IPS DF 6.9 (cell line): ENCODE results near the gene PIP5K1A.

Source experiments
- DNase-seq: peaks from one replicate; pipeline ENCODE4 v3.0.0-alpha.2; 2013; ENCODE audit warnings: low read depth, low spot score
- H3K27ac ChIP-seq: one replicate; pipeline ENCODE4 v1.5.1; 2013; ENCODE audit warnings: low read length, control low read depth
- H3K27me3 ChIP-seq: 2 replicates; pipeline ENCODE4 v1.6.1; 2013; ENCODE audit warnings: mild to moderate bottlenecking, low read length; ENCODE audit not compliant: control insufficient read depth, insufficient read depth
- H3K36me3 ChIP-seq: 2 replicates; pipeline ENCODE4 v1.6.1; 2013; ENCODE audit warnings: low read length; ENCODE audit not compliant: control insufficient read depth, insufficient read depth
- H3K4me1 ChIP-seq: 2 replicates; pipeline ENCODE4 v1.6.1; 2013; ENCODE audit warnings: low read length; ENCODE audit not compliant: control insufficient read depth, insufficient read depth
- H3K4me3 ChIP-seq: 2 replicates; pipeline ENCODE4 v1.5.1; 2013; ENCODE audit warnings: mild to moderate bottlenecking, low read length
- H3K9me3 ChIP-seq: 2 replicates; pipeline ENCODE4 v1.6.1; 2013; ENCODE audit warnings: low read length, inconsistent platforms; ENCODE audit not compliant: control insufficient read depth, insufficient read depth
- WGBS: extraction: QIAGEN DNeasy Blood & Tissue Kit; methylation state at CpG from one replicate; pipeline ENCODE4 v1.1.7; 2013; ENCODE audit warnings: mixed read lengths, missing lambda C conversion rate; ENCODE audit not compliant: insufficient read length, insufficient coverage; 5-methylcytosine and 5-hydroxymethylcytosine counted together

PIP5K1A gene, protein sequence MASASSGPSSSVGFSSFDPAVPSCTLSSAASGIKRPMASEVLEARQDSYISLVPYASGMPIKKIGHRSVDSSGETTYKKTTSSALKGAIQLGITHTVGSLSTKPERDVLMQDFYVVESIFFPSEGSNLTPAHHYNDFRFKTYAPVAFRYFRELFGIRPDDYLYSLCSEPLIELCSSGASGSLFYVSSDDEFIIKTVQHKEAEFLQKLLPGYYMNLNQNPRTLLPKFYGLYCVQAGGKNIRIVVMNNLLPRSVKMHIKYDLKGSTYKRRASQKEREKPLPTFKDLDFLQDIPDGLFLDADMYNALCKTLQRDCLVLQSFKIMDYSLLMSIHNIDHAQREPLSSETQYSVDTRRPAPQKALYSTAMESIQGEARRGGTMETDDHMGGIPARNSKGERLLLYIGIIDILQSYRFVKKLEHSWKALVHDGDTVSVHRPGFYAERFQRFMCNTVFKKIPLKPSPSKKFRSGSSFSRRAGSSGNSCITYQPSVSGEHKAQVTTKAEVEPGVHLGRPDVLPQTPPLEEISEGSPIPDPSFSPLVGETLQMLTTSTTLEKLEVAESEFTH

GRCh38 chr1:151198254-151199127 lies at the start of gene PIP5K1A:
TSS of gene PIP5K1A (plus strand) at chr1:151198552. CDS start at chr1:151198997, 445 bp downstream.
- no CpG with 5 or more reads among the region's 60 CpGs for WGBS
- Histone ChIP-seq H3K4me1 (no peaks in the 10 kb centered on the region; the same call in 1 of the 2 replicates), H3K4me3 (peak within 1 kb of the TSS; percentile 73), H3K9me3 (no peaks in the 10 kb centered on the region), H3K27me3 (no peaks in the 10 kb centered on the region), H3K27ac (no peak within 1 kb of the TSS), H3K36me3 (no peaks in the 10 kb centered on the region)
- peak; percentile 92 for DNase-seq

GRCh38 chr1:151156515-151156819 lies 41.9 kb upstream of the PIP5K1A start, which contains the start of gene TNFAIP8L2:
TSS of gene TNFAIP8L2 (plus strand) at chr1:151156649. CDS start at chr1:151158698, 2,049 bp downstream.
- no peaks in the 10 kb centered on the region for H3K27me3 ChIP-seq
- no peak within 1 kb of the TSS for H3K27ac ChIP-seq
- no CpG with 5 or more reads among the region's 4 CpGs for WGBS
- H3K9me3 ChIP-seq, result no peaks in the 10 kb centered on the region
- H3K36me3 ChIP-seq, result peaks cover 4% of the 10 kb centered on the region; the same call in 1 of the 2 replicates
- no peak for DNase-seq
- H3K4me1 ChIP-seq, result no peaks in the 10 kb centered on the region
- H3K4me3 ChIP-seq, result no peak within 1 kb of the TSS

DNA sequence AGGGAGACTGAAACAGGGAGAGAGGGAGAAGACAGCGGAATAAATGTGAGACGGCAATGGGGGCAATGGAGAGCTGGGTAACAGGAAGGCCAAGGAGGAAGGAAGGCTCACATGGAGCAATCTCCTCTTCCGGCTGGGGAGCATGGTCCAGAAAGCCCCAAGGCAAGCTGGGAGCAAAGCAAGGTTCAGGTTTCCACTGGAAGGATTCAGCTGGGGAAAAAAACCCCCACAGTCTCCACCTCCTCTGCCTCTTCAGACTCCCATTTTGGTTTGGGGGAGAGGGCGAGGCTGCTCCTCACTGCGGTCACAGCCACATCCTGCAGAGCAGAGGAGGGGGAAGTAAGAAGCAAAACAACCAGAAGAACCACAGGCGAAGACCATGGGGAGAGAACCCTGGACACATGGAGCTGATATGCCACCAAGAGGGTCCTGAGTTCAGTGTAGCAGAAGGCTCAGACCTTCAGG lies 41.3 kb upstream of the PIP5K1A start:
- Histone ChIP-seq H3K27ac (no peak overlapping the region), H3K4me3 (no peak overlapping the region), H3K9me3 (no peaks in the 10 kb centered on the region), H3K27me3 (no peaks in the 10 kb centered on the region), H3K4me1 (no peaks in the 10 kb centered on the region), H3K36me3 (peaks cover 4% of the 10 kb centered on the region; the same call in 1 of the 2 replicates)
- DNase-seq, result no peak
- no CpG with 5 or more reads among the region's 6 CpGs for WGBS

- no peak overlapping the region for H3K27ac ChIP-seq
- peaks cover 4% of the 10 kb centered on the region; the same call in 1 of the 2 replicates for H3K36me3 ChIP-seq
- no peak for DNase-seq
- H3K27me3 ChIP-seq, result no peaks in the 10 kb centered on the region
- no CpG with 5 or more reads among the region's 5 CpGs for WGBS
- no peaks in the 10 kb centered on the region for H3K9me3 ChIP-seq
- H3K4me1 ChIP-seq, result no peaks in the 10 kb centered on the region
- H3K4me3 ChIP-seq, result no peak overlapping the region
Observed at GRCh38 chr1:151158326-151158725, 40.0 kb upstream of the PIP5K1A start.

DNA sequence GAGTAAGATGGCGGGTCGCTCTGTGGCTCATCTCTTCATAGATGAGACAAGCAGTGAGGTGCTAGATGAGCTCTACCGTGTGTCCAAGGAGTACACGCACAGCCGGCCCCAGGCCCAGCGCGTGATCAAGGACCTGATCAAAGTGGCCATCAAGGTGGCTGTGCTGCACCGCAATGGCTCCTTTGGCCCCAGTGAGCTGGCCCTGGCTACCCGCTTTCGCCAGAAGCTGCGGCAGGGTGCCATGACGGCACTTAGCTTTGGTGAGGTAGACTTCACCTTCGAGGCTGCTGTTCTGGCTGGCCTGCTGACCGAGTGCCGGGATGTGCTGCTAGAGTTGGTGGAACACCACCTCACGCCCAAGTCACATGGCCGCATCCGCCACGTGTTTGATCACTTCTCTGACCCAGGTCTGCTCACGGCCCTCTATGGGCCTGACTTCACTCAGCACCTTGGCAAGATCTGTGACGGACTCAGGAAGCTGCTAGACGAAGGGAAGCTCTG lies 39.6 kb upstream of the PIP5K1A start:
- H3K9me3 ChIP-seq, result no peaks in the 10 kb centered on the region
- H3K27me3 ChIP-seq, result no peaks in the 10 kb centered on the region
- DNase-seq, result no peak
- H3K36me3 ChIP-seq, result peaks cover 4% of the 10 kb centered on the region; the same call in 1 of the 2 replicates
- H3K27ac ChIP-seq, result no peak overlapping the region
- H3K4me1 ChIP-seq, result no peaks in the 10 kb centered on the region
- no CpG with 5 or more reads among the region's 22 CpGs for WGBS
- no peak overlapping the region for H3K4me3 ChIP-seq

- H3K4me3 ChIP-seq, result no peak overlapping the region
- H3K36me3 ChIP-seq, result peaks cover 4% of the 10 kb centered on the region; the same call in 1 of the 2 replicates
- DNase-seq, result no peak
- no peaks in the 10 kb centered on the region for H3K27me3 ChIP-seq
- no peak overlapping the region for H3K27ac ChIP-seq
- no peaks in the 10 kb centered on the region for H3K4me1 ChIP-seq
- no peaks in the 10 kb centered on the region for H3K9me3 ChIP-seq
Observed at GRCh38 chr1:151159373-151159772, 39.0 kb upstream of the PIP5K1A start.

GRCh38 chr1:151164732-151165280 lies 33.5 kb upstream of the PIP5K1A start:
- peak overlapping the region; percentile 45; the same call in 1 of the 2 replicates for H3K4me3 ChIP-seq
- H3K27me3 ChIP-seq, result no peaks in the 10 kb centered on the region
- no peaks in the 10 kb centered on the region for H3K4me1 ChIP-seq
- no peaks in the 10 kb centered on the region; the same call in 1 of the 2 replicates for H3K36me3 ChIP-seq
- WGBS, result no CpG with 5 or more reads among the region's 11 CpGs
- no peak overlapping the region for H3K27ac ChIP-seq
- no peaks in the 10 kb centered on the region for H3K9me3 ChIP-seq
- no peak for DNase-seq

DNA sequence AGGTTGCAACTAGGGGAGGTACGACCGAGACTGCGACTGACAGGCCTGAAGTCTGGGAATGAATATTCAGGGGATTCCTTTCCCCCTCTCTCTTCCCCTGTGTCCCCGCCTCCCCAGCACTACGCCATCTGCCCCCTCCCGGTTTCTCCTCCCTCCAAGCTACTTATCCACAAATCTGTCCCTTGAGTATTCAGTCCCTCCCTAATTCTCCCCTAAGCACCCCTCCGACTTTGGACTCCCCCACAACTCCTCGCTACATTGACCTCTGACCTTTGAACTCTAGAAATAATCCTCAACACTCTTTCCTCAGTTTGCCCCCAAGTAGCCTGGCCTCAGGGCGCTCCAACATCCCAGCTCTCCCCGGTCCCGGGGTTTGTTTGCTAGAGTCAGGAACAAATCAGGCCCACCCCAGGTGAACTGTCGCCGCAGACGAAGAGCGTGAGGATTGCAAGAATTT lies 33.0 kb upstream of the PIP5K1A start:
- no peaks in the 10 kb centered on the region for H3K4me1 ChIP-seq
- WGBS, result no CpG with 5 or more reads among the region's 15 CpGs
- no peak overlapping the region for H3K27ac ChIP-seq
- H3K36me3 ChIP-seq, result no peaks in the 10 kb centered on the region; the same call in 1 of the 2 replicates
- no peak for DNase-seq
- peak overlapping the region; percentile 45; the same call in 1 of the 2 replicates for H3K4me3 ChIP-seq
- no peaks in the 10 kb centered on the region for H3K27me3 ChIP-seq
- no peaks in the 10 kb centered on the region for H3K9me3 ChIP-seq

DNA sequence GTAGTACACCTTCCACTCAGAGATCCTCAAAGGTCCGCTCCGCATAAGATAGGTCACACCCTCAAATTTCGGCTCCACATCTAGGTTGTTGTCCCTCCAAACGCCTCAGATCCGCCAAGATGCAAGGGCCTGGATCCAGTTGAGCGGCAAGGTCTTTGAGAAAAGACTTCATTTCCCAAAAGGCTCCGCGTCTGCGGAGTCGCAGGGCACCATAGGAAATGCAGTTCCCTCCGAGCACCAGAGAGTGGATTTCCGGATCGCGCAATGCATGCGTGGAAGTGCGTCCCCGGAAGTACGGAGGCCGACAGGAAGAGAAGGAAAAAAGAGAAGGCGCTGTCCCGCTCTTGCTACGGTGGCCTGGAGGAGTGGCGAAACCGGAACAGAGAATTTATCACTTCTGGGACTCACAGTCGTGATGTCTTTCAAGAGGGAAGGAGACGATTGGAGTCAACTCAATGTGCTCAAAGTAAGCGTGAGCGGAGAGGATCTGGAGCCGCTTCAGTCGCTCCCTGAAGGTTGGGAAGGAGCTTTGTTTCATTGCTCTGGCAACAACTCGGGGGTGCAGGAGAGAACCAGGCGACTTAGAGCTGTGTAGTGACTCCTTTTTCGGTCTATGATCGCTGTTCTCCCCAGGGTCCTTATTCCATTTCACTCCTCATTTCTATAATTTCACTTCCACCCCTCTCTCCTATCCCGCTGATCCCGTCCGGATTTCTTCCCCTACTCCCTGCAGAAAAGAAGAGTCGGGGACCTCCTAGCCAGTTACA lies 32.4 kb upstream of the PIP5K1A start, which contains the start of the genes LYSMD1 and SCNM1:
TSS of gene LYSMD1 (minus strand) at position 165 of the 767 bp plus-strand sequence. CDS start 644 bp downstream, outside the sequence.
TSS of gene SCNM1 (plus strand) at position 407 of the 767 bp plus-strand sequence. CDS start at position 416, 9 bp downstream.
- Histone ChIP-seq H3K9me3 (no peaks in the 10 kb centered on the region), H3K4me3 (peak within 1 kb of the TSS; percentile 72), H3K27ac (no peak within 1 kb of the TSS), H3K36me3 (no peaks in the 10 kb centered on the region), H3K27me3 (no peaks in the 10 kb centered on the region), H3K4me1 (no peaks in the 10 kb centered on the region)
- WGBS, result no CpG with 5 or more reads among the region's 38 CpGs
- peak; percentile 96 for DNase-seq
